K562 (cell line): Measurements from ENCODE around the gene ZSCAN22. TPM values are rescaled to one million over a fixed set of nuclear protein-coding genes. Genes with fewer than 3 reads are reported as not detected.

Source experiments
- CTCF ChIP-seq, 3 experiments: IDR thresholded peaks in 2 of 3; conservative IDR thresholded peaks in 1 of 3; 2 replicates each; pipeline ENCODE4 v1.5.1; 2011 to 2012; ENCODE audit warnings: low read length in 3 of 3, mild to moderate bottlenecking in 3 of 3, control low read depth in 2 of 3, improper control_type of control experiment in 1 of 3, inconsistent platforms in 1 of 3, low read depth in 1 of 3, mixed read lengths in 1 of 3, moderate library complexity in 1 of 3; ENCODE audit not compliant: insufficient read depth in 2 of 3
- E4F1 ChIP-seq: fragments of 250-450 bp; sonication (Bioruptor Pico); IDR thresholded peaks from 2 replicates; pipeline ENCODE4 v1.5.0; 2021; ENCODE audit warnings: mild to moderate bottlenecking, borderline replicate concordance
- EHMT2 ChIP-seq: fragments of 450-650 bp; IDR thresholded peaks from 2 replicates; pipeline ENCODE4 v1.6.1; 2018; ENCODE audit warnings: antibody characterized with exemption
- ELF2 ChIP-seq: fragments of 250-450 bp; sonication (Bioruptor Pico); IDR thresholded peaks from 2 replicates; pipeline ENCODE4 v1.5.0; 2021; ENCODE audit warnings: mild to moderate bottlenecking
- MCM3 ChIP-seq: fragments of 450-650 bp; IDR thresholded peaks from 2 replicates; pipeline ENCODE4 v1.6.1; 2016
- MED1 ChIP-seq: sonication (generic); formaldehyde crosslinking; IDR thresholded peaks from 2 replicates; pipeline ENCODE4 v1.8.1; 2023; ENCODE audit warnings: missing genetic modification reagents, borderline replicate concordance
- MYBL2 ChIP-seq, 2 experiments: fragments of 450-650 bp in 1 of 2; sonication (generic) in 1 of 2; formaldehyde crosslinking in 1 of 2; IDR thresholded peaks; 2 replicates each; pipeline versions ENCODE4 v1.6.1 to v1.8.1; 2017 to 2022; ENCODE audit warnings: borderline replicate concordance in 1 of 2, inconsistent platforms in 1 of 2, low read depth in 1 of 2, mild to moderate bottlenecking in 1 of 2, missing genetic modification reagents in 1 of 2, moderate library complexity in 1 of 2
- NR1H2 ChIP-seq: sonication (generic); formaldehyde crosslinking; IDR thresholded peaks from 2 replicates; pipeline ENCODE4 v1.4.0; 2020; ENCODE audit warnings: mild to moderate bottlenecking, missing genetic modification reagents
- PCBP1 ChIP-seq: fragments of 200-400 bp; formaldehyde crosslinking; IDR thresholded peaks from 2 replicates; pipeline ENCODE4 v1.6.1; 2018; ENCODE audit warnings: mild to moderate bottlenecking, low read depth, low read length; ENCODE audit not compliant: poor library complexity, severe bottlenecking
- RFX1 ChIP-seq: fragments of 450-650 bp; IDR thresholded peaks from 2 replicates; pipeline ENCODE4 v1.6.1; 2016; ENCODE audit warnings: mild to moderate bottlenecking, moderate library complexity
- SNIP1 ChIP-seq: fragments of 450-650 bp; IDR thresholded peaks from 2 replicates; pipeline ENCODE4 v1.7.1; 2017; ENCODE audit warnings: low read depth, mild to moderate bottlenecking
- TFE3 ChIP-seq: fragments of 450-650 bp; formaldehyde crosslinking; IDR thresholded peaks from 2 replicates; pipeline ENCODE4 v1.4.0; 2020; ENCODE audit warnings: mild to moderate bottlenecking, mixed read lengths
- ZNF121 ChIP-seq: sonication (generic); formaldehyde crosslinking; conservative IDR thresholded peaks from 2 replicates; pipeline ENCODE4 v1.8.0; 2022; ENCODE audit warnings: missing genetic modification reagents
- ZNF23 ChIP-seq: fragments of 250-450 bp; sonication (Bioruptor Pico); IDR thresholded peaks from 2 replicates; pipeline ENCODE4 v1.4.0; 2020; ENCODE audit warnings: mild to moderate bottlenecking
- ZNF398 ChIP-seq: fragments of 250-450 bp; sonication (Bioruptor Pico); IDR thresholded peaks from 2 replicates; pipeline ENCODE4 v1.8.0; 2021; ENCODE audit warnings: moderate library complexity, mild to moderate bottlenecking, inconsistent platforms
- ZNF551 ChIP-seq: fragments of 250-450 bp; sonication (Bioruptor Pico); IDR thresholded peaks from 2 replicates; pipeline ENCODE4 v1.5.0; 2021; ENCODE audit warnings: mild to moderate bottlenecking, moderate library complexity
- ZNF561 ChIP-seq: fragments of 450-650 bp; formaldehyde crosslinking; conservative IDR thresholded peaks from 2 replicates; pipeline ENCODE4 v1.4.0; 2020; ENCODE audit warnings: mild to moderate bottlenecking, moderate library complexity
- polyA plus RNA-seq, 8 experiments: library from polyadenylated mRNA; depleted of rRNA in 4 of 8; stranded (reverse) in 5 of 8; unstranded in 3 of 8; fragments of >200 nt; fragmentation: Nextera tagmentation in 2 of 8; fragmentation: Illumina TruSeq in 1 of 8; extraction: Ambion mirVana in 2 of 8; extraction: Trizol in 1 of 8; gene quantifications; 2 replicates each; pipeline versions ENCODE4 v1.2.1 to v1.2.3, GENCODE V29; 2011 to 2014; ENCODE audit warnings: inconsistent platforms in 1 of 8, missing spikeins in 1 of 8
- total RNA-seq, 7 experiments: library from RNA; depleted of rRNA in 6 of 7; stranded (reverse); fragments of >200 nt in 6 of 7; fragmentation: Illumina TruSeq in 2 of 7; extraction: Trizol in 2 of 7; gene quantifications; 2 replicates each; pipeline versions ENCODE4 v1.2.1 to v1.2.3, GENCODE V29; 2011 to 2021; ENCODE audit warnings: low replicate concordance in 1 of 7

Gene ZSCAN22
- total and polyA plus RNA-seq, 9 of the 15 experiments (the other 6 are each of a cell fraction or from before 2014, with no cell fraction given) = 0.98 to 5.3 (median 3.0) TPM

GRCh38 chr19:58326914-58327726, at the start of gene ZSCAN22 (continued):
- TF ChIP-seq E4F1 (CRISPR knock-in tag) = no peak
- no peak; the same call in 1 of the 2 replicates for TF ChIP-seq EHMT2
- no peak for TF ChIP-seq ZNF121 (CRISPR knock-in tag)
- TF ChIP-seq ELF2 (CRISPR knock-in tag) = no peak
- no peak for TF ChIP-seq RFX1
- TF ChIP-seq MED1 = no peak
- no peak for TF ChIP-seq TFE3 (CRISPR knock-in tag)
- TF ChIP-seq ZNF561 (CRISPR knock-in tag) = no peak
- no peak for TF ChIP-seq SNIP1
- no peak for TF ChIP-seq MCM3
- no peak for TF ChIP-seq PCBP1
- no peak for TF ChIP-seq ZNF23
- TF ChIP-seq CTCF (IDR thresholded peaks at IDR 0.05 in 2 of 3, conservative IDR thresholded peaks at IDR 0.05 in 1 of 3; ENCODE audit: insufficient read depth in 2 of 3, low read depth in 1 of 3, low read length in 3 of 3) = no peak
- no peak for TF ChIP-seq ZNF551 (CRISPR knock-in tag)
- TF ChIP-seq ZNF398 (CRISPR knock-in tag) = no peak
- TF ChIP-seq MYBL2 (IDR thresholded peaks at IDR 0.05; ENCODE audit: low read depth) = 0 out of 2 replicates have a peak, but pooled peaks have one; percentile 27
- TF ChIP-seq MYBL2 (CRISPR knock-in tag; IDR thresholded peaks at IDR 0.05; ENCODE audit: borderline replicate concordance) = no peak
- peak; percentile 85; the same call in 1 of the 2 replicates for TF ChIP-seq NR1H2 (CRISPR knock-in tag)
